T47D (cell line): ENCODE measurements around the gene MBD3L1.

ENCODE experiments used
- DNase-seq, 2 experiments: peaks; one replicate each; pipeline versions ENCODE4 v3.0.0 to v3.0.0-alpha.2; 2011 to 2012; ENCODE audit warnings: low read depth in 1 of 2, low spot score in 1 of 2
- JUND ChIP-seq: IDR thresholded peaks from 2 replicates; pipeline ENCODE4 v1.6.1; 2012; ENCODE audit warnings: low read depth
- in situ Hi-C: cut with HindIII; loops from 2 replicates; pipeline ENCODE4 v1.10.0; 2016; ENCODE audit warnings: low sequenced_read_pairs, low pct_unique_long_range_greater_than_20kb

MBD3L1 gene

DNA sequence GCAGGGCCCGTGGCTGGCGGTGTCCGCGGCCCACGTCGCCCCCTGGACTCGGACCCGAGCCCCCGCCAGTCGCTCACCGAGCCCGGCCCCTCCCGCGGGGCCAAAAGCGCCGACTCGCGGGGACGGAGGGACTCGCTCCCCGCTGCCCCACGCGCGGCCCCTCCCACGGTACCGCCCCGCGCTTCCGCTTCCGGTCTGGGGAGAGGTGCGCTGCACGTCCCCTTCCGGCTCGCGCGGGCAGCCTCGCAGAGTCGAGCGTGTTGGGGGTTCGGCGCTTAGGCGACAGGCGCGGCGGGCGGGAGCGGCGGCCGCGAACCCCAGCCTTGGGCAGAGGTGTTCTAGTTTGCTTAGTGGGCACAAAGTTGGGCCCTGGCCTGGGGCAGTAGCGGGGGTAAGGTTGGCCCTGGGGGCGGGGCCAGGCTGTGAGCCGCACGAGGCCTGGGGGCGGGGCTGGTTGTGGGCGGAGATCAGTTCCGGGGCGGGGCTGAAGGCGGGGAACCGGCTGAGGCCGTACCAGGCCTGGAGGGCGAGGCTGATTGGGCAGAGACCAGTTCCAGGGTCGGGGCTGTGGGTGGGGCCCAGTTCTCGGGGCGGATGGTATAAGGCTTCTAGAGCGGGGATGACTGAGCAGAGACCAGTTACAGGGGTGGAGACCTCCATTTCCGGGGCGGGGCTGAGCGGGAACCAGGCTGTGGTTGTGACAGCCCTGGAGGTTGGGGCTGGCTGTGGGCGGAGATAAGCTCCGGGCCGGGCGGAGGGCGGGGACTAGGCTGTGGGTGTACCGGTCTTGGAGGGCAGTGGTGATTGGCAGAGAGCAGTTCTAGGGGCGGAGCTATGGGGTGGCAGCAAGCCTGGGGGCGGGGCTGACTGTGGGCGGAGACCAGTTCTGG is at the start of gene MBD3L1, which contains the start of gene ZNF558:
TSS of gene MBD3L1 (plus strand) at position 246 of the 890 bp plus-strand sequence. CDS start 10,302 bp downstream, outside the sequence.
TSS of gene ZNF558 (minus strand) at position 173 of the 890 bp plus-strand sequence. CDS start 9,645 bp downstream, outside the sequence.
- no peak for TF ChIP-seq JUND
- DNase-seq = peak; percentile 77 to 98
- in situ Hi-C loops = no loop called here

DNA sequence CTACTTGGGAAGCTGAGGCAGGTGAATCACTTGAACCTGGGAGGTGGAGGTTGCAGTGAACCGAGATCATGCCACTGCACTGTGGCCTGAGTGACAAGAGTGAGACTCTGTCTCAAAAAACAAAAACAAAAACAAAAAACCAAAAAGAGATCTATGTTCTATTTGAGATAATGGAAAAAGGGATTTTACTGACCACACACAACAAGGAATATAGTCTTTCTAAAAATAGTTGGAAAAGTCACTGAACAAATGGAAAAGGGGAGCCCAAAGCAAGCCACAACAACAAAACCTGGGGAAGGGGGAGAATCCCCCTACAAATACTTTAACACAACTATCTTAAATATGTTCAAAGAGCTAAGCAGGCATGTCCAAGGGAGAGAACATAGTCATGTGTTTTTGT is 37.4 kb upstream of the MBD3L1 start:
- no peak for TF ChIP-seq JUND
- no peak for DNase-seq
- in situ Hi-C loops = no loop called here

DNA sequence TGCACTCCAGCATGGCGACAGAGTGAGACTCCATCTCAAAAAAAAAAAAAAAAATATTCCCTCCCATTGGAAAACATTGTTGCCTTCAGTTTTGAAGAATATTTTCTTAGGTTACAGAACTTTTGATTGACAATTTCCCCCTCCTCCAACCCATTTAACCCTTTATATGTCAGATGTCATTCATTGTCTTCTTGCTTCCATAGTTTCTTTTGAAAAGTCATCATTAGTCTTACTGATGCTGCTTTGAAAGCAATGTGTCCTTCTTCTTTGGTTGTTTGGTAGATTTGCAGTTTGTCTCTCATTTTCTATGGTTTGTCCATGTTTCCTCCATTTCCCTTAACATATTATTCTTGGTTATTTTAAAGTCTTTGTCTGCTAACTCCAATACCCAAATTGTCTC is 25.5 kb upstream of the MBD3L1 start:
- in situ Hi-C loops = no loop called here
- no peak for DNase-seq
- no peak for TF ChIP-seq JUND

DNA sequence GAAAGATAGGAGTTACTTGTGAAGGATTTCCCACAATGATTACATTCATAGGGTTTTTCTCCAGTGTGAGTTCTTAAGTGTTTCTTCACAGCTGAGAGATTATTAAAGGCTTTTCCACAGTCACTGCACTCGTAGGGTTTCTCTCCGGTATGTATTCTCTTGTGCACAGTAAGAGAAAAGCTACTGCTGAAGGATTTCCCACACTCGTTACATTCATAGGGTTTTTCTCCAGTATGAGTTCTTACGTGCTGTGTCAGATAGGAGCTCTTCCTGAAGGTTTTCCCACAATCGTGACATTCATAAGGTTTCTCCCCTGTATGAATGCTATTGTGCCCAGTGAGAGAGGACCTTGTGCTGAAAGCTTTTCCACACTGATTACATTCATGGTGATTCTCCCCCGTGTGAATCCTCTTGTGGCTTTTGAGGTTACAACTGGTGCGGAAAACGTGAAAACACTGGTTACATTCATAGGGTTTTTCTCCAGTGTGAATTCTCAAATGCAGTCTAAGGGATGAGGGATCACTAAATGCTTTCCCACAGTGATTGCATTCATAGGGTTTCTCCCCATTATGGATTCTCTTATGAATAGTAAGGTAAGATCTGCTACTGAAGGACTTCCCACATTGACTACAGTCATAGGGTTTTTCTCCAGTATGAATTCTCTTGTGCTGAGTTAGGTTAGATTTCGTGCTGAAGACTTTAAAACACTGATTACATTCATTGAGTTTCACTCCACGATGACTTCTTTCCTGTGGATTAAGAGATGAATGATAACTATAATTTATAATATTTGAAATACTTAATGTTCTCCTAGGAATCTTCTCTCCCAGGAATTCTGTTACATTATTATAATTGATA is 20.6 kb upstream of the MBD3L1 start:
- DNase-seq = peak in 1 of 2 experiments; percentile 18
- no peak for TF ChIP-seq JUND
- in situ Hi-C loops = no loop called here

DNA sequence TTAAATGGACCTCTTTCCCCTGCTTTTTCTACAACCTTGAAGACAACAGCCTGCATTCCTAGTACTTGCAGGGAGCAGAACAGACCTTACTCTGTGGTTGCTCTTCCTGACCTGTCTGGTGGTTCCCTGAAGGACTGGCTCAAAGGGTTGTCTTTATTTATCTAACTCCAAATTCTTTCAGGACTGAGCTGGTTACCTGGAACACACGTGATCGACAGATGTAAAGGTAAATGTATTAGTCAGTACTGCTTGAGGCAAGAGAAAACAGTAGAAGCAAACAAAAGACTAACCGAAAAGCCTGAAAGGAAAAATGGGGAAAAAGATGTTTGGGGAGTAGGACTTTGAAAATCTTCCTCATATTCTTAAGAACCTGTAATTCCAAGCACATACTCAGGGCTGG is 18.0 kb upstream of the MBD3L1 start:
- peak in 1 of 2 experiments; percentile 72 for DNase-seq
- in situ Hi-C loops = no loop called here
- TF ChIP-seq JUND = no peak

DNA sequence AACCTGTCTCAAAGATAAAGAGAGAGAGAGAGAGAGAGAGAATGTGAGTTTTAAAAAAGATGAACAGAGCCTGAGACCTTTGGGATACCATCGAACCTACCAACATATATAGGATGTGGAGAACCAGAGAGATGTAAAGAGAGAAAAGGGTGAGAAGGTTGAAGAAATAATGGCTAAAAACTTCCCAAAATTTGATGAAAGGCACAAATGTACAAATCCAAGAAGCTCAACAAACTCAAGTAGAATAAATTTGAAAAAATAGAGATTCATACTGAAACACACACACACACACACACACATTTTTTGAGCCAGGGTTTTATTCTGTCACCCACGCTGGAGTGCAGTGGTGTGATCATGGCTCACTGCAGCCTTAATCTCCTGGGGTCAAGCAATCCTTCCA is 16.4 kb upstream of the MBD3L1 start:
- TF ChIP-seq JUND = no peak
- in situ Hi-C loops = no loop called here
- no peak for DNase-seq

DNA sequence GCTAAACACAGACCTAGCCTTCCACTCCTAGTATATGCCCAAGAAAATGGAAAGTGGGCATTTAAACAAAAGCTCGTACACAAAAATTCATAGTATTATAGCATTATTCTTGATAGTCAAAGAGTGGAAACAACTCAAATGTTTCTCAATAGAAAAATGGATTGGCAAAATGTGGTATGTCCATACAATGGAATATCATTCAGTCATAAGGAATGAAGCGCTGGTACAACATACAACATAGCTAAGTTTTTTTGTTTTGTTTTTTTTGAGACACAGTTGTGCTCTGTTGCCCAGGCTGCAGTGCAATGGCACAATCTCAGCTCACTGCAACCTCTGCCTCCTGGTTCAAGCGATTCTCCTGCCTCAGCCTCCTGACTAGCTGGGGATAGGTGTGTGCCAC is 11.9 kb upstream of the MBD3L1 start:
- DNase-seq = no peak
- in situ Hi-C loops = no loop called here
- no peak for TF ChIP-seq JUND

DNA sequence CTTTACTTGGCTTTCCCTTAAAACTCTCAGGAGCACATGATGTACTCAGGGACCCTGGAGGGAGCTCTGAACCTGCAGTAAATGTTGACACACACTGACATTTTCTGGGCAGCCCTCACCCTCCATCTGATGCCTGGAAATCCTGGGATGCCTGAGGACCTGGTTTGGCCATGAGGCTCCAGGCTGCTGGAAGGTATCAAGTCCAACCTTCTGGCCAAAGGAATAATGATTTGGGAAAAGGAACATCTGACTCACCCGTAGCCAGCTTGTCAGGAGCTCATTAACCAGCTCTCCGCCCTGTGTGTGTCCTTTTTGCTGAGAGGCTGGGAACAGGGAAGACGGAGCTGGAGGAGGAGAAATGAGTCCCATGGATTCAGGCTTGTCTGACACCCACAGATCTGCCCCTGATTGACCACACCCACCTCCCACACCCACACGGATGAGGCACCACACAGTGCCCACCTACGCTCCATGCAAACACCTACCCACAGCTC is 10.4 kb upstream of the MBD3L1 start:
- no peak for TF ChIP-seq JUND
- DNase-seq = no peak
- in situ Hi-C loops = no loop called here

DNA sequence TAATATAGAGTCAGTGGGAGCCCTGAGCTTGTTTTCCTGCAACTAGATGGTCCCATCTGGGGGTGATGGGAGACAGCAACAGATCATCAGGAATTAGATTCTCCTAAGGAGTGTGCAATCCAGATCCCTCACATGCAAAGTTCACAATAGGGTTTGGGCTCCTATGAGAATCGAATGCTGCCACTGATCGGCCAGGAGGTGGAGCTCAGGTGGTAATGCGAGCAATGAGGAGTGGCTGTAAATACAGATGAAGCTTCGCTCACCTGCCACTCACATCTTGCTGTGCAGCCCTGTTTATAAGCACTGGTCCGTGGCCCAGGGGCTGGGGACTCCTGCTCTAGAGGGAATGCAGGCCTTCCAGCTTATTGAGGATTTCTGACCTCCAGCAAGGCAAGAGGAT is 5.8 kb upstream of the MBD3L1 start:
- peak in 1 of 2 experiments; percentile 64 for DNase-seq
- in situ Hi-C loops = no loop called here
- no peak for TF ChIP-seq JUND

DNA sequence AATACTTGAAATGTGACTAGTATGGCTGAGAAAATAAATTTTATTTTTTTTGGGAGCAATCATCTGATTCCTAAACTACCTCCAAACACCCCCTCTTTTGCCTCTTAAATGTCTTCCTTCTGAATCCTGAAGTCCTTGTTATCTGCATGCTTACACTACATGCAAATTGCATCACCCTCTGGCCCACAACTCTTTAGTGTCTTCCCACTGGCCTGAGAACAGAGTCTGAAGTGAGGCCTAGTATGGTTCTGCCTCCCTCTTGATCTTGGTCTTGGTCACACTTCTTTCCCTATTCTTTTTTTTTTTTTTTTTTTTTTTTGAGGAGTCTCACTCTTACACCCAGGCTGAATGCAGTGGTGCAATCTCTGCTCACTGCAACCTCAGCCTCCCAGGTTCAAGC is 4.9 kb upstream of the MBD3L1 start:
- no peak for DNase-seq
- in situ Hi-C loops = no loop called here
- no peak for TF ChIP-seq JUND

DNA sequence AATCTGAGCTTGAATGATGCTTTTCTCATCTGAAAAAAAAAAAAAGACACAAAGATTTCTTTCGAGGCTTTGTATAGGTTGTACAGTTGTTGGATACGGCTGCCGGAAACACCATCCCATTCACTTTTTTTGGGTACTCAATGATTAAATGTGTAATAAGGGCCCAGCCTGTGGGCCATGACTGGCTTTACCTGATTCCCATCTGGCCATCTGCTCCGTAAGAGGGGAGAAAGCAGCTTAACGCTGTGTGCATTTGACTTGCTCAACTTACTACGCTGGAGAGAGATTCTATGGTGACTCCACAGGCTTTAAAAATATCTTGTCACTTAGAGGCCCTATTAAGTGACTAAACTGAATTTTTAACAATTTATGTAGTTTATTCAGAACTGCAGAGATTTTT is 804 bp upstream of the MBD3L1 start:
- TF ChIP-seq JUND = no peak
- in situ Hi-C loops = no loop called here
- no peak for DNase-seq

DNA sequence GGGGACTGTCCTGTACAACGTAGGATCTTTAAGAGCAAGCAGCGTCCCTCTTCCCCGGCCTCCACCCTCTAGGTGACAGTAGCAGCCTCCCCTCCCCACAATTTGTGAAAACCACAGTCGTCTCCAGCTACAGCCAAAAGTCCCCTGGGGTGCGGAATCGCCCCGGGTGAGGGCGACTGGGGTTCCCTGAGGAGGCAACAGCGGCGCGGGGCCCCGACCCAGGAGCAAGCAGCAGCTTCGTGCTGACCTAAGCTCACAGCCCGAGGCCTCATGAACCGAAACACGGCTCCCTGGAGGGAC is 395 bp upstream of the MBD3L1 start:
- in situ Hi-C loops = no loop called here
- no peak for TF ChIP-seq JUND
- DNase-seq = peak in 1 of 2 experiments; percentile 1

DNA sequence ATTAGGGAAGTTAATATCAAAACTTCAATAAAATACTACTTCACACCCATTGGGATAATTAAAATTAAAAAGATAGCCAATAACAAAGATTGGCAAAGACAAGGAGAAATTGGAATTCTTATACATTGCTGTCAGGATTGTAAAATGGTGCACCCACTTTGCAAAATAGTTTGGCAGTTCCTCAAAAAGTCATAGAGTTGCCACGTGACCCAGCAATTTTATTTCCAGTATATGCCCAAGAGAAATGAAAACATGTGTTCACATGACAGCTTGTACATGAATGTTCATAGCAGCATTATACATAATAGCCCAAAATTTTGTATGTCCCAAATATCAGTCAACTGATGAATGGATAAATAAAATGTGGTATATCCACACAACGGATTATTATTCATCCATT is 3.3 kb downstream of the MBD3L1 start:
- in situ Hi-C loops = no loop called here
- DNase-seq = no peak
- no peak for TF ChIP-seq JUND
